A549 (cell line): ENCODE results near the gene ANKS6. TPM values are rescaled to one million over a fixed set of nuclear protein-coding genes. Genes with fewer than 3 reads are reported as not detected.

Source experiments
- ATAC-seq, 2 experiments: fragments of 200-7000 bp in 1 of 2; fragments of >200 bp in 1 of 2; cut with Nextera tagmentation in 1 of 2; cut with Tn5 transposase in 1 of 2; 3 replicates each; pipeline versions ENCODE4 v1.8.0 to v1.9.1; 2018 to 2020; ENCODE audit warnings: mild to moderate bottlenecking in 1 of 2, moderate library complexity in 1 of 2
- CTCF ChIA-PET: fragments of 300-600 bp; sonication (Branson Sonifier 250); formaldehyde crosslinking; extraction: SDS; loops from one replicate; lab custom pipeline; 2021; ENCODE audit warnings: antibody characterized with exemption, inconsistent platforms; lab: Yijun Ruan, JAX
- POLR2A ChIA-PET: fragments of 350-600 bp; formaldehyde crosslinking; extraction: SDS; loops from one replicate; lab custom pipeline; 2021; ENCODE audit warnings: antibody characterized with exemption, inconsistent platforms; lab: Yijun Ruan, JAX
- DNase-seq, 2 experiments: peaks; one replicate each; pipeline versions ENCODE4 v3.0.0 to v3.0.0-alpha.2; 2011 to 2016; ENCODE audit warnings: low read depth in 1 of 2, low spot score in 1 of 2
- FAIRE-seq: peaks from 2 replicates; lab custom pipeline; 2011; peaks lifted over from hg19 to GRCh38; lab: Jason Lieb, UNC
- H3K27ac ChIP-seq, 2 experiments: fragments of >200 bp; sonication (Bioruptor Twin); formaldehyde crosslinking; 3 replicates each; pipeline ENCODE4 v1.5.1; 2016 to 2017
- H3K4me1 ChIP-seq: fragments of >200 bp; sonication (Bioruptor Twin); formaldehyde crosslinking; 3 replicates; pipeline ENCODE4 v1.6.1; 2016
- H3K4me2 ChIP-seq: fragments of >200 bp; sonication (Bioruptor Twin); formaldehyde crosslinking; 3 replicates; pipeline ENCODE4 v1.6.1; 2016
- H3K4me3 ChIP-seq: fragments of >200 bp; sonication (Bioruptor Twin); formaldehyde crosslinking; 3 replicates; pipeline ENCODE4 v1.5.1; 2016
- H3K9me3 ChIP-seq: fragments of >200 bp; sonication (Bioruptor Twin); formaldehyde crosslinking; 3 replicates; pipeline ENCODE4 v1.6.1; 2016
- BHLHE40 ChIP-seq: IDR thresholded peaks from 2 replicates; pipeline ENCODE4 v1.6.1; 2012; ENCODE audit warnings: low read depth, low read length, inconsistent platforms
- CBX2 ChIP-seq: fragments of 200-600 bp; sonication (generic); IDR thresholded peaks from 2 replicates; pipeline ENCODE4 v1.6.1; 2016; ENCODE audit warnings: low read depth, mild to moderate bottlenecking, borderline replicate concordance
- CBX8 ChIP-seq: fragments of 200-600 bp; sonication (generic); IDR thresholded peaks from 2 replicates; pipeline ENCODE4 v1.6.1; 2016
- CHD4 ChIP-seq: fragments of 200-600 bp; sonication (generic); IDR thresholded peaks from 2 replicates; pipeline ENCODE4 v1.6.1; 2016; ENCODE audit warnings: antibody characterized with exemption, mild to moderate bottlenecking, borderline replicate concordance
- EHMT2 ChIP-seq: fragments of 200-600 bp; sonication (generic); IDR thresholded peaks from 2 replicates; pipeline ENCODE4 v1.6.1; 2016; ENCODE audit warnings: antibody characterized with exemption, low read depth, mild to moderate bottlenecking, moderate library complexity
- FOSL2 ChIP-seq, 2 experiments: fragments of 450-650 bp in 1 of 2; fragments of >200 bp in 1 of 2; sonication (Bioruptor Twin) in 1 of 2; formaldehyde crosslinking; IDR thresholded peaks; 2 replicates each; pipeline versions ENCODE4 v1.5.0 to v1.6.1; 2016 to 2020; ENCODE audit warnings: mild to moderate bottlenecking in 1 of 2, moderate library complexity in 1 of 2
- FOXS1 ChIP-seq: fragments of 250-450 bp; sonication (Bioruptor Pico); IDR thresholded peaks from 2 replicates; pipeline ENCODE4 v1.5.0; 2020; ENCODE audit warnings: mild to moderate bottlenecking, moderate library complexity
- HOXB13 ChIP-seq: fragments of 250-450 bp; sonication (Bioruptor Pico); IDR thresholded peaks from 2 replicates; pipeline ENCODE4 v1.5.0; 2020; ENCODE audit warnings: low read depth, mild to moderate bottlenecking, moderate library complexity
- JUN ChIP-seq, 2 experiments: fragments of >200 bp; sonication (Bioruptor Twin); formaldehyde crosslinking; IDR thresholded peaks; 2 replicates in 1 of 2; 3 replicates in 1 of 2; pipeline ENCODE4 v1.6.1; 2016 to 2017
- KDM1A ChIP-seq: fragments of 200-600 bp; sonication (generic); IDR thresholded peaks from 2 replicates; pipeline ENCODE4 v1.6.1; 2016; ENCODE audit warnings: low read depth, mild to moderate bottlenecking
- KDM5A ChIP-seq: fragments of 200-600 bp; sonication (generic); IDR thresholded peaks from 2 replicates; pipeline ENCODE4 v1.6.1; 2016; ENCODE audit warnings: antibody characterized with exemption, mild to moderate bottlenecking
- MAZ ChIP-seq: fragments of 150-350 bp; IDR thresholded peaks from 2 replicates; pipeline ENCODE4 v1.6.1; 2014; ENCODE audit warnings: antibody characterized with exemption, low read depth, low read length, borderline replicate concordance
- NFE2L2 ChIP-seq: fragments of 150-350 bp; conservative IDR thresholded peaks from 2 replicates; pipeline ENCODE4 v1.6.1; 2014; ENCODE audit warnings: low read length
- NPAS2 ChIP-seq: fragments of 250-450 bp; sonication (Bioruptor Pico); IDR thresholded peaks from 2 replicates; pipeline ENCODE4 v1.8.0; 2022; ENCODE audit warnings: mild to moderate bottlenecking, moderate library complexity, borderline replicate concordance
- PHF8 ChIP-seq: fragments of 200-600 bp; sonication (generic); IDR thresholded peaks from 2 replicates; pipeline ENCODE4 v1.6.1; 2016; ENCODE audit warnings: low read depth, mild to moderate bottlenecking, antibody characterized with exemption, moderate library complexity, borderline replicate concordance
- RCOR1 ChIP-seq: fragments of 150-350 bp; IDR thresholded peaks from 2 replicates; pipeline ENCODE4 v1.6.1; 2014; ENCODE audit warnings: antibody characterized with exemption, low read length, low read depth
- TFCP2L1 ChIP-seq: fragments of 250-450 bp; sonication (Bioruptor Pico); IDR thresholded peaks from 2 replicates; pipeline ENCODE4 v1.5.0; 2021; ENCODE audit warnings: mild to moderate bottlenecking
- ZC3H11A ChIP-seq: fragments of 450-650 bp; IDR thresholded peaks from 2 replicates; pipeline ENCODE4 v1.6.1; 2014; ENCODE audit warnings: antibody characterized with exemption, mild to moderate bottlenecking
- ZNF302 ChIP-seq: fragments of 250-450 bp; sonication (Bioruptor Pico); IDR thresholded peaks from 2 replicates; pipeline ENCODE4 v1.9.0; 2021; ENCODE audit warnings: inconsistent platforms, mild to moderate bottlenecking, moderate library complexity
- WGBS: methylation state at CpG from one replicate; pipeline ENCODE4 v1.1.6; 2017; ENCODE audit errors: missing lambda C conversion rate; 5-methylcytosine and 5-hydroxymethylcytosine counted together
- polyA plus RNA-seq, 4 experiments: library from polyadenylated mRNA; depleted of rRNA in 3 of 4; stranded (reverse); fragments of >200 nt; fragmentation: RNase III in 1 of 4; extraction: RNeasy Plus Mini Kit Qiagen cat#74134 plus additional on column Dnase treatment in 1 of 4; gene quantifications; 2 replicates in 3 of 4; 3 replicates in 1 of 4; pipeline ENCODE4 v1.2.3, GENCODE V29; 2011 to 2017
- TF ChIP-seq, protein P1 (sequence below): fragments of 450-650 bp; IDR thresholded peaks from 2 replicates; pipeline ENCODE4 v1.6.1; 2014; ENCODE audit warnings: antibody characterized with exemption
- TF ChIP-seq, protein P2 (sequence below): fragments of >200 bp; sonication (Bioruptor Twin); formaldehyde crosslinking; IDR thresholded peaks from 3 replicates; pipeline ENCODE4 v1.5.1; 2016
- TF ChIP-seq, protein P3 (sequence below): fragments of >200 bp; sonication (Bioruptor Twin); formaldehyde crosslinking; IDR thresholded peaks from 3 replicates; pipeline ENCODE4 v1.6.1; 2016
- TF ChIP-seq, protein P4 (sequence below): fragments of >200 bp; sonication (Bioruptor Twin); formaldehyde crosslinking; IDR thresholded peaks from 2 replicates; pipeline ENCODE4 v1.6.1; 2016

The ANKS6 gene
- polyA plus RNA-seq, 2 of the 4 experiments (the other 2 are of a cell fraction) = 14.7 to 15.2 TPM

DNA sequence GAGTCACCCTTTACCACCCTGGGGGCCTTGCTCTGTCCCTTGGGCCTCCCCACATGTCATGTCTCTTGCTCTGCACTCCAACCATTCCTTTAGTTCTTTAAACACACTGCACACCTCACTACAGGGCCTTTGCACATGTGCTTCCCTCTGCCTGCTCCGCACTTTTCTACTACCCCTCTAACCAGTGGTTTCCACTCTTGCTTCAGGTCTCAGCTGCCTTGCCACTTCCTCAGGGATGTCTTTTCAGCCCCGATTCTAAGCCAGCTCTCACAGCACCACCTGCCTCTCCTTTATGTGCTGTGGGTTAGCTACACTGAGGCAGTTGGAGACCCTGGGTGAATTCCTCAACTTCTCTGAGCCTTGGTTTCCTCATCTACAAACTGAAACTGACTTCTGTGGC lies 53.0 kb downstream of the ANKS6 start (continued):
- TF ChIP-seq ZNF302 (CRISPR knock-in tag) (no peak), CHD4 (no peak), HOXB13 (CRISPR knock-in tag) (no peak), CBX8 (no peak)

DNA sequence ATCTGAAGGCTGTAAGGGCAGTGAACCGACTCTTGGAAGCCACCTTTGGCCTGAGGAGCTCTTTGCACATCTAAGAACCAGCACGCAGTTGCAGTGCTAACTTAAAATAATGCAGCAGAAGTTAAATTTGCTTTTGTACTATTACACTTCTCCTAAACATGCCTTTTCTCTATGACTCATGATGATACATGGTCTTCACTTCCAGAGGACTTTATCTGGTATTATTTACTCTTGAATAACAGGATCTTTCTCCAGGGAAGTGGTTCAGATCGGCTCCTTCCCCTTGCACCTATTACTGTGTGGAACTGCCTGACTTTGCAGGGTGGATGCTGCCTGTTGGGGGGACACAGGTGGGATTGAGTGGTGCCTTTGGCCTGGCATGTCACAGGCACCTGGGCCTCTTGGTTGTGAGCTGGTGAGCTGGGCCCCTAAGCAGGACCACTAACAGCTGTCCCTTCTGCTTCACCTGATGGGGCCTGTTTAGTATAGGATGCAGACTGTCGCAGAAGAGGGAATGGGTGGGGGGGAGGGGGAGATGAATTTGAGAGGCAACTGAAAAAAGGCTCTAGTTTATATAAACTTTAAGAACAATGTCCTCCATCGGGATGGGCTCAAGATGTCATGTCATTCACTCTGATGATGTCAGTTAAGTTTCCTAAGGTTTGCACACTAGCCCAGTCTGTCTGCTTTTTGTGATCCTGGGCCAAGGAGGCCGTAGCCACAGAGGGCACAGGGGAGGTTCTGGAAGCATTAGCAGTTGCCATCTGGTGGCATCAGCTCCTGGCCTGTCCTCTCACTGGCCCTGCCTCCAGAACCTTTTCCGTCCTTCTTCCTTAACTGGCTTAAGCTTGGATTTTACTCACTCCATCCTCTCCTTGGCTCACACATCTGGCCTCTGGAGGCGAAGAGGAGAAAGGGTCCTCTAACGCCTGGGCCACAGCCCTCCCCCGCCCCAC lies 53.8 kb downstream of the ANKS6 start:
- no peak for FAIRE-seq
- WGBS = 47% methylated on average over 7 of the region's 10 CpGs
- DNase-seq = peak; percentile 13 to 18
- H3K9me3 ChIP-seq = 0 out of 3 replicates have a peak, but pooled peaks cover 2% of the 10 kb centered on the region
- ChIA-PET POLR2A (no interaction called here), CTCF (interaction anchor here (1.1 to 2.8 kb wide), 3 partner anchors 13 to 427 kb away, joined by 3 to 11 read pairs (median 6); no protein-coding TSS in a partner anchor)
- H3K4me1 ChIP-seq = peaks cover 19% of the 10 kb centered on the region
- peak; percentile 58 to 83 for ATAC-seq
- TF ChIP-seq TFCP2L1 (no peak), FOSL2 (IDR thresholded peaks at IDR 0.05) (no peak), FOSL2 (CRISPR knock-in tag; IDR thresholded peaks at IDR 0.05) (peak; percentile 48; the same call in 1 of the 2 replicates)
- H3K27ac ChIP-seq = peak overlapping the region in 1 of 2 experiments; percentile 56; a peak in 2 of 6 replicates
- no peak overlapping the region for H3K4me3 ChIP-seq
- peak overlapping the region; percentile 50 for H3K4me2 ChIP-seq

DNA sequence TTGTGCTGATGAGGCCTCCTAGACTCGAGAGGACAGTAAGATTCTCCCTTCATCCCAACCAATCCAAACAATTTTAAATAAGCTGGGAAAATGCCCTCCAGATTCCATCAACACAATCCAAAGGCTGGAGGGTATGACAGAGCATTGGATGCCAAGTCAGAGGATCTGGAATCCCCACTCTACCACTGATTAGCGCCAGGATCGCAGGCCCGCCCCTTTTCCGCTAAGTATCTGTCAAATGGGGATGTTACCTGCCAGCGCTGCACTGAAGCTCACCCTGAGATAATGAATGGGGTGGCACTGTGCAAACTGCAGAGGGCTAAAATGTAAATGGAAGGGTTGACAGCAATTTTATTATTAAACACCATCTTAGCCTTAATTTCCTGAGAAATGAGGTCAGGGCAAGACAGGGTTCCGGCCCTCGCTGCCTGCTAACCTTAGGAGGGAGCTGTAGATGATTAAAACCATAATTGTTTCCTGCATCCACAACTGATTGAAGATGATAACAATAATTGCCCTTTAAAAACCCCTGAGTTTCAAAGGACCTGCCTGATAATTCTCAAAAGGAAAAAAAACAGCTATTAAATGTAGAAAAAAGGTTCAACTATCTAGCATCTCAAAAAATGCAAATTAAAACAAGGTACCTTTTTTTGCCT lies 56.0 kb downstream of the ANKS6 start:
- Histone ChIP-seq H3K4me2 (no peak overlapping the region), H3K4me3 (no peak overlapping the region), H3K27ac (no peak overlapping the region), H3K9me3 (0 out of 3 replicates have a peak, but pooled peaks cover 2% of the 10 kb centered on the region), H3K4me1 (peaks cover 16% of the 10 kb centered on the region)
- POLR2A ChIA-PET = no interaction called here
- TF ChIP-seq, protein P1, sequence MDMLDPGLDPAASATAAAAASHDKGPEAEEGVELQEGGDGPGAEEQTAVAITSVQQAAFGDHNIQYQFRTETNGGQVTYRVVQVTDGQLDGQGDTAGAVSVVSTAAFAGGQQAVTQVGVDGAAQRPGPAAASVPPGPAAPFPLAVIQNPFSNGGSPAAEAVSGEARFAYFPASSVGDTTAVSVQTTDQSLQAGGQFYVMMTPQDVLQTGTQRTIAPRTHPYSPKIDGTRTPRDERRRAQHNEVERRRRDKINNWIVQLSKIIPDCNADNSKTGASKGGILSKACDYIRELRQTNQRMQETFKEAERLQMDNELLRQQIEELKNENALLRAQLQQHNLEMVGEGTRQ = no peak
- TF ChIP-seq KDM5A (no peak), FOXS1 (no peak), MAZ (no peak), KDM1A (no peak), PHF8 (no peak), NPAS2 (no peak), NFE2L2 (no peak), FOSL2 (IDR thresholded peaks at IDR 0.05) (no peak), FOSL2 (CRISPR knock-in tag; IDR thresholded peaks at IDR 0.05) (no peak), RCOR1 (no peak), BHLHE40 (no peak), TFCP2L1 (no peak), HOXB13 (CRISPR knock-in tag) (no peak), JUN (IDR thresholded peaks at IDR 0.05) (no peak), EHMT2 (no peak), ZC3H11A (no peak), CBX2 (no peak)
- TF ChIP-seq, protein P2, sequence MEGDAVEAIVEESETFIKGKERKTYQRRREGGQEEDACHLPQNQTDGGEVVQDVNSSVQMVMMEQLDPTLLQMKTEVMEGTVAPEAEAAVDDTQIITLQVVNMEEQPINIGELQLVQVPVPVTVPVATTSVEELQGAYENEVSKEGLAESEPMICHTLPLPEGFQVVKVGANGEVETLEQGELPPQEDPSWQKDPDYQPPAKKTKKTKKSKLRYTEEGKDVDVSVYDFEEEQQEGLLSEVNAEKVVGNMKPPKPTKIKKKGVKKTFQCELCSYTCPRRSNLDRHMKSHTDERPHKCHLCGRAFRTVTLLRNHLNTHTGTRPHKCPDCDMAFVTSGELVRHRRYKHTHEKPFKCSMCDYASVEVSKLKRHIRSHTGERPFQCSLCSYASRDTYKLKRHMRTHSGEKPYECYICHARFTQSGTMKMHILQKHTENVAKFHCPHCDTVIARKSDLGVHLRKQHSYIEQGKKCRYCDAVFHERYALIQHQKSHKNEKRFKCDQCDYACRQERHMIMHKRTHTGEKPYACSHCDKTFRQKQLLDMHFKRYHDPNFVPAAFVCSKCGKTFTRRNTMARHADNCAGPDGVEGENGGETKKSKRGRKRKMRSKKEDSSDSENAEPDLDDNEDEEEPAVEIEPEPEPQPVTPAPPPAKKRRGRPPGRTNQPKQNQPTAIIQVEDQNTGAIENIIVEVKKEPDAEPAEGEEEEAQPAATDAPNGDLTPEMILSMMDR = no peak
- TF ChIP-seq, protein P3, sequence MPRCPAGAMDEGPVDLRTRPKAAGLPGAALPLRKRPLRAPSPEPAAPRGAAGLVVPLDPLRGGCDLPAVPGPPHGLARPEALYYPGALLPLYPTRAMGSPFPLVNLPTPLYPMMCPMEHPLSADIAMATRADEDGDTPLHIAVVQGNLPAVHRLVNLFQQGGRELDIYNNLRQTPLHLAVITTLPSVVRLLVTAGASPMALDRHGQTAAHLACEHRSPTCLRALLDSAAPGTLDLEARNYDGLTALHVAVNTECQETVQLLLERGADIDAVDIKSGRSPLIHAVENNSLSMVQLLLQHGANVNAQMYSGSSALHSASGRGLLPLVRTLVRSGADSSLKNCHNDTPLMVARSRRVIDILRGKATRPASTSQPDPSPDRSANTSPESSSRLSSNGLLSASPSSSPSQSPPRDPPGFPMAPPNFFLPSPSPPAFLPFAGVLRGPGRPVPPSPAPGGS = no peak
- TF ChIP-seq, protein P4, sequence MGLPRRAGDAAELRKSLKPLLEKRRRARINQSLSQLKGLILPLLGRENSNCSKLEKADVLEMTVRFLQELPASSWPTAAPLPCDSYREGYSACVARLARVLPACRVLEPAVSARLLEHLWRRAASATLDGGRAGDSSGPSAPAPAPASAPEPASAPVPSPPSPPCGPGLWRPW = no peak
- 88% methylated on average over 8 of the region's 8 CpGs for WGBS
- ATAC-seq (no peak), DNase-seq (no peak), FAIRE-seq (no peak)
- CTCF ChIA-PET = interaction anchor here (0.6 to 2.8 kb wide), 5 partner anchors 12 to 425 kb away, joined by 3 to 11 read pairs (median 4); no protein-coding TSS in a partner anchor
